Loucy (cell line): ENCODE results near the gene PYGM.

Experiments used
- CTCF ChIP-seq: fragments of 200-600 bp; sonication (generic); conservative IDR thresholded peaks from 2 replicates; pipeline ENCODE4 v1.5.1; 2014; ENCODE audit warnings: mild to moderate bottlenecking, antibody characterized with exemption, low read length
- EZH2phosphoT487 ChIP-seq: fragments of 200-600 bp; IDR thresholded peaks from 2 replicates; pipeline ENCODE4 v1.6.1; 2018; ENCODE audit warnings: antibody characterized with exemption, mild to moderate bottlenecking, moderate library complexity, borderline replicate concordance

GRCh38 chr11:64793271-64794160 lies 33.7 kb upstream of the PYGM start:
- TF ChIP-seq CTCF = no peak
- TF ChIP-seq EZH2phosphoT487 = no peak
